IPS-18c (cell line): ENCODE data around the gene LARGE2.
A peak's percentile ranks its signal among the peaks of the same experiment; 100 is the strongest.
"Not testable (repeated sequence)": the region's sequence is repeated elsewhere in the genome, so short reads cannot be mapped to it uniquely, and the experiment has no call there.

ENCODE experiments used
- H3K4me3 ChIP-seq: 2 replicates; pipeline ENCODE4 v1.7.0; 2013; ENCODE audit warnings: low read depth, mild to moderate bottlenecking, low read length, moderate library complexity; ENCODE audit not compliant: insufficient read depth
- H3K9me3 ChIP-seq: one replicate; pipeline ENCODE4 v1.6.1; 2013; ENCODE audit warnings: mild to moderate bottlenecking, low read length, moderate library complexity; ENCODE audit not compliant: control insufficient read depth, insufficient read depth

LARGE2 gene

DNA sequence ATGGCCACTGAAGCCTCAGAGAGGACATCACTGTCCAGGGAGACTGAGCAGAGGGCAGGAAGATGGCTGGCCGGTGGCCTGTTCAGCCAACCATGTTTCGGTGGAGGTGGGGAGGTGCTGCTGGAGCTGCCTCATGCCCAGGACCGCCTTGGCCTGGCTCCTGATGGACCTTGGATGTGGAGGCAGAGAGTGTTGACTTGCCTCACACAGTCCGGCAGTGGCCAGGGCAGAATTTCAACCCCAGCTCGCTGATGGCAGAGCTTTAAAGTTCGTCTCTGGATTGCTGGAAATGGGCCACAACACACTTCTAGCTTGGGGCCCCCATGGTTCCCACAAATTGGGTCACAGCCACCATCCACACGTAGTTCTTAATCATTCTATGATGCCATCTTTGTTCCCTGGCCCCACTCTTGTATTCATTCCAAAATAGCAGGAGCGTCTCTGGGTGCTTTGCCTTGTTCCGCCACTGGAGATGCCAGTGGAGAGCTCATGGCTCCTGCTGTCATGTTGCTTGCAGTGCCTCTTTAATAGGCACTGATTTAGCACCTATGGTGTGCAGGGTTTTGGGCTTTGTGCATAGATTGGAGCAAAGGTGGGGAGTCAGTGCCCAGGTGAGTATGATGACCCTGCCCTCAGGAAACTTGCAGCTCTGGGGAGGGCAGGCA lies 31.4 kb upstream of the LARGE2 start:
- H3K9me3 ChIP-seq = no peaks in the 10 kb centered on the region
- no peak overlapping the region for H3K4me3 ChIP-seq

- Histone ChIP-seq H3K9me3 (no peaks in the 10 kb centered on the region), H3K4me3 (no peak overlapping the region)
Observed at GRCh38 chr11:45892856-45893255, 29.6 kb upstream of the LARGE2 start.

GRCh38 chr11:45894555-45895247 lies 27.8 kb upstream of the LARGE2 start:
- no peaks in the 10 kb centered on the region for H3K9me3 ChIP-seq
- no peak overlapping the region for H3K4me3 ChIP-seq

DNA sequence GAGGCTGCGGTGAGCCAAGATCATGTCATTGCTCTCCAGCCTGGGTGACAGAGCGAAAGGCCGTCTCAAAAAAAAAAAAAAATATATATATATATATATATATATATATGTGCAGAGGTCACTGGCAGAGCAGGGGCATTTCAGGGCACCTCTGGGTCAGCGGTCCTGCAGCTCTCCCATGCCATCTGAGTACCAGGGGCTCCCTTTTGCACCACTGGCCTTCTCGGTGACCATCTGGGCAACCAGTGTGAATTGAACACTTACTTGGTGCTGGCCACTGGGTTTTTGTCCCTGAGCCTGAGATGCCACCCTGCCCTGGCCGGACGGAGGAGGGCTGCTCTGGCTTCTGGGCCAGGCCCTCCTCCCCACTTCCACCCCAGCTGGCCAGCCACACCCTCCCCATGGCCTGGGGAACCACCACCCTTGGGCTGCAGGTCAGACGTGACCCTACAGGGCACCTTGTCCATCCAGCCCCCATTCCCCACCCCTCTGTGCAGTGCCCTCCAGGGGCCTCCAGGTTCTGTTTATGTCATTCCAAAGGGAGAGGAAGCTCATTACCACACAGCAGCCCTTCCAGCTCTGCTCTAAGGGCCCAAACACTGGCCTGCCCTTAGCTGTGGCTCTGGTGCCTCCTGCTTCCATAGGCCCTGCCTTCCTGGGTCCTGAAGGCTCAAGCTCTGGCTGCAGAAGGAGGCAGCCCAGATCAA lies 26.8 kb upstream of the LARGE2 start:
- Histone ChIP-seq H3K4me3 (no peak overlapping the region), H3K9me3 (no peaks in the 10 kb centered on the region)

DNA sequence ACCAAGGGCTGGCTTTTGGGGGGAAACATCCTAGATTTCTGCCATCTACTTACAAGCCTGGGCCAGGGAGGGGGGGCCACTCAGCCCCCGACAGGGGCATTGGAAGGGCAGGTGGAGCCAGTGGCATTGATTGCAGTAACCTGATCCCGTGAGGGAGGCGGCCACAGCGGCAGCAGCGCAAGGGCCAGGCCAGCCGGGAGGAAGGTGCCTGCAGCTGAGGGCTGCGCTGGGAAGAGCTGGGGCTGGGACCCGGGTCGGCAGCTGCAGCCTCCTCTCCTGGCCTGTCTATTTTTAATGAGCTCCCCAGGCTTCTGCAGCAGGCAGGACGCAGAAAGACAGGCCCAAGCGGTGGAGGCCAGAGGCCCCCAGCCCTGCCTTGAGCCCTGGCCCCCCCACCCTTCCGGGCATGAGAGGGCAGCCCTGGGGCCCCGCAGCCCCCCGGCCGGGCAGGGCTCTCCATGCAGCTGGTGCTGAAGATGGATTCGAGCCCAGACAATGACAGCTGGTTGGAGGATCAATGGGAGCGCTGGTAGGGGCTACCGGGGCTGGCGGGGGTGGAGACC lies 26.0 kb upstream of the LARGE2 start:
- no peak overlapping the region; the same call in 1 of the 2 replicates for H3K4me3 ChIP-seq
- H3K9me3 ChIP-seq = no peaks in the 10 kb centered on the region

GRCh38 chr11:45897556-45897955 lies 24.9 kb upstream of the LARGE2 start:
- no peak overlapping the region for H3K4me3 ChIP-seq
- no peaks in the 10 kb centered on the region for H3K9me3 ChIP-seq

DNA sequence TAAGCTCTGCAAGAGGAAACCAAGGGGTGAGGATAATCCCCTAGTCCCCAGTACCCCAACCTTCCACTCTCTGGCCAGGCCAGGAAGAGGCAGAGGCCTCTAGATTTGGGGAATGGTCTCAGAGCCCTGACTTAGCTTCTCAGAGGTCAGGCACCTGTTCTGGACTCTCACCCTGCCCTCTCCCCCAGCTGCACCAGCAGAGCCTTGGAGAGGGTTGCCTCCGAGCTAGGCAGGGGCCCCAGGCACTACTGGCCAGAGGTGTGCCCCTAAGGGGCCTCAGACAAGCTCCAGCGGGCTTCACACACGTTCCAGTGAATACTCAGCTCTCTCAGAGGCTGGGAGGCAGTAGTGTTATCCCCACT lies 23.4 kb upstream of the LARGE2 start:
- H3K9me3 ChIP-seq = no peaks in the 10 kb centered on the region
- H3K4me3 ChIP-seq = 0 out of 2 replicates have a peak overlapping the region, but pooled peaks have one; percentile 50

GRCh38 chr11:45899448-45900174 lies 22.8 kb upstream of the LARGE2 start:
- Histone ChIP-seq H3K9me3 (no peaks in the 10 kb centered on the region), H3K4me3 (peak overlapping the region; percentile 50)

- H3K4me3 ChIP-seq = peak overlapping the region; percentile 57
- not testable (repeated sequence) for H3K9me3 ChIP-seq
Observed at GRCh38 chr11:45900175-45900800, 22.2 kb upstream of the LARGE2 start.

DNA sequence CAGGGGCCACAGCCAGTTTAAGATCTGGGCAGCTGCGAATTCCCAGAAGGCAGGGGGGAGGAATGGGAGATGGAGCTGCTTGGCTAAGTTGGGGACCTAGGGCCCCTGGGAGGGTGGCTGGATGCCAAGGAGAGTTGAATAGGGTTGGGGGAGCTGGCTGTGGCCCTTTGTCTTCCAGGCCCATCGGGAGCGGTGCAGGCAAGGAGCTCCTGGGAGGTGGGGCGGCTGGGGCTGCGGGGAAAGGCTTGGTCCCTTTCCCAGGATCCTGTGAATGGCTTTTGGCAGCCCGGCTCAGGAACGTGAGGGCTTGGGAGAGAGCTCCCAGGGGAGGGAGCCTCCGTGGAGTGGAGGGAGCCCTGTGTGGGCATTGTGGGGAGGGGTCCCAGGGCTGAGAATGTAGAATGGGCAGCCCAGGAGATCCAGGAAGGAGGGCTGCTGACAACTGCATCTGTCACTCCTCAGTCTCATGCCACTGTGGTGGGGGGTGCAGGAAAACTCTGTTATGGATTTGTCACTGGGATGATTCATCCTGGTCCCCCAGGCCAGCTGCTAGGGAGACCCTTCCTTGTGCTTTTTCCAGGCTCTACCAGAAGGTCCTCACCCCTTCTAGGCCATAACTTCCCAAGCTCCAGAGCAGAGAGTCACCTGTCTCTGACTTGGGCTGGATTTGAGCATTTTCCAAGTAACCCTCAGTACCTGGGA lies 21.4 kb upstream of the LARGE2 start:
- H3K9me3 ChIP-seq = no peaks in the 10 kb centered on the region
- H3K4me3 ChIP-seq = peak overlapping the region; percentile 57

- no peak overlapping the region for H3K4me3 ChIP-seq
- H3K9me3 ChIP-seq = no peaks in the 10 kb centered on the region
Observed at GRCh38 chr11:45901626-45902025, 20.8 kb upstream of the LARGE2 start.

DNA sequence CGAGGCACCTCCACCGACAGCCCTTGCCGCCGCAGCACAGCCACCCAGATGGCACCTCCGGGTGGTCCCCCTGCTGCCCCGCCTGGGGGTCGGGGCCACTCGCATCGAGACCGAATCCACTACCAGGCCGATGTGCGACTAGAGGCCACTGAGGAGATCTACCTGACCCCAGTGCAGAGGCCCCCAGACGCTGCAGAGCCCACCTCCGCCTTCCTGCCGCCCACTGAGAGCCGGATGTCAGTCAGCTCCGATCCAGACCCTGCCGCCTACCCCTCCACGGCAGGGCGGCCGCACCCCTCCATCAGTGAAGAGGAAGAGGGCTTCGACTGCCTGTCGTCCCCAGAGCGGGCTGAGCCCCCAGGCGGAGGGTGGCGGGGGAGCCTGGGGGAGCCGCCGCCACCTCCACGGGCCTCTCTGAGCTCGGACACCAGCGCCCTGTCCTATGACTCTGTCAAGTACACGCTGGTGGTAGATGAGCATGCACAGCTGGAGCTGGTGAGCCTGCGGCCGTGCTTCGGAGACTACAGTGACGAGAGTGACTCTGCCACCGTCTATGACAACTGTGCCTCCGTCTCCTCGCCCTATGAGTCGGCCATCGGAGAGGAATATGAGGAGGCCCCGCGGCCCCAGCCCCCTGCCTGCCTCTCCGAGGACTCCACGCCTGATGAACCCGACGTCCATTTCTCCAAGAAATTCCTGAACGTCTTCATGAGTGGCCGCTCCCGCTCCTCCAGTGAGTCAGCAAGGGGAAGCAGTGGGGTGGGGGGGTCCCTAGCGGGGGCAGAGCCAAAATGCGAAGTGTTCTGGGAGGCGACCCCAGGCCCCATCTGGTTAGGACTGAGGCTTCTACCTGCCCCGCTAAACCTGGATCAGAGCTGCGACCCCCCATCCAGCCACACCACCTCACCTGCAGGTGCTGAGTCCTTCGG lies 19.7 kb upstream of the LARGE2 start:
- H3K9me3 ChIP-seq = no peaks in the 10 kb centered on the region

GRCh38 chr11:45904309-45904915 lies 18.0 kb upstream of the LARGE2 start:
- H3K4me3 ChIP-seq = no peak overlapping the region

More for the DNA sequence above, 19.7 kb upstream of the LARGE2 start:
- H3K4me3 ChIP-seq = no peak overlapping the region

GRCh38 chr11:45905095-45905494 lies 17.4 kb upstream of the LARGE2 start:
- Histone ChIP-seq H3K4me3 (no peak overlapping the region), H3K9me3 (no peaks in the 10 kb centered on the region)

More at GRCh38 chr11:45904309-45904915, 18.0 kb upstream of the LARGE2 start:
- H3K9me3 ChIP-seq = no peaks in the 10 kb centered on the region

GRCh38 chr11:45905576-45905975 lies 16.9 kb upstream of the LARGE2 start:
- not testable (repeated sequence) for H3K4me3 ChIP-seq, H3K9me3 ChIP-seq
